ENCODE results near the gene NFATC3. TPM values are rescaled to one million over a fixed set of nuclear protein-coding genes. Genes with fewer than 3 reads are reported as not detected.
A peak's percentile ranks its signal among the peaks of the same experiment; 100 is the strongest.

NFATC3 gene
- total RNA-seq, 2 donors from 2014 or later, result 22.5 to 29.3 TPM

GRCh38 chr16:68086860-68087268, 1.7 kb downstream of the NFATC3 start:
- H3K4me3 ChIP-seq, result peak overlapping the region; percentile 81
- no peaks in the 10 kb centered on the region for H3K36me3 ChIP-seq
- intact Hi-C loops (cut with DNase I), result no loop called here
- peaks cover 16% of the 10 kb centered on the region for H3K4me1 ChIP-seq
- no peak for DNase-seq
- H3K27ac ChIP-seq, result peak overlapping the region; percentile 94
- H3K9me3 ChIP-seq, result no peaks in the 10 kb centered on the region
- H3K9ac ChIP-seq (ENCODE audit: low read depth in 2 of 2, low read length in 2 of 2), result peak overlapping the region in 1 of 2 donors; percentile 64
- TF ChIP-seq CTCF (IDR thresholded peaks at IDR 0.05), result no peak
- no peaks in the 10 kb centered on the region for H3K27me3 ChIP-seq

GRCh38 chr16:68087688-68088087, 2.5 kb downstream of the NFATC3 start:
- Histone ChIP-seq H3K9me3 (no peaks in the 10 kb centered on the region), H3K4me3 (no peak overlapping the region), H3K4me1 (peaks cover 13% of the 10 kb centered on the region), H3K27ac (no peak overlapping the region), H3K9ac (ENCODE audit: low read depth in 2 of 2, low read length in 2 of 2) (no peak overlapping the region), H3K27me3 (no peaks in the 10 kb centered on the region), H3K36me3 (no peaks in the 10 kb centered on the region)
- TF ChIP-seq CTCF (IDR thresholded peaks at IDR 0.05), result no peak
- no peak for DNase-seq
- intact Hi-C loops (cut with DNase I), result no loop called here

GRCh38 chr16:68088130-68088972, 3.2 kb downstream of the NFATC3 start:
- H3K27ac ChIP-seq, result no peak overlapping the region
- H3K9ac ChIP-seq (ENCODE audit: low read depth in 2 of 2, low read length in 2 of 2), result no peak overlapping the region
- H3K4me1 ChIP-seq, result peaks cover 13% of the 10 kb centered on the region

GRCh38 chr16:68089067-68089466, 3.9 kb downstream of the NFATC3 start:
- DNase-seq, result no peak
- Histone ChIP-seq H3K36me3 (no peaks in the 10 kb centered on the region), H3K4me3 (no peak overlapping the region), H3K27ac (no peak overlapping the region), H3K9me3 (no peaks in the 10 kb centered on the region), H3K27me3 (no peaks in the 10 kb centered on the region), H3K4me1 (peaks cover 8% of the 10 kb centered on the region), H3K9ac (ENCODE audit: low read depth in 2 of 2, low read length in 2 of 2) (no peak overlapping the region)
- TF ChIP-seq CTCF (IDR thresholded peaks at IDR 0.05), result no peak
- intact Hi-C loops (cut with DNase I), result no loop called here

More at GRCh38 chr16:68088130-68088972, 3.2 kb downstream of the NFATC3 start:
- H3K27me3 ChIP-seq, result no peaks in the 10 kb centered on the region
- no peaks in the 10 kb centered on the region for H3K9me3 ChIP-seq
- H3K4me3 ChIP-seq, result no peak overlapping the region
- intact Hi-C loops (cut with DNase I), result no loop called here
- no peak for DNase-seq
- no peak for TF ChIP-seq CTCF (IDR thresholded peaks at IDR 0.05)
- no peaks in the 10 kb centered on the region for H3K36me3 ChIP-seq

GRCh38 chr16:68090130-68090529, 5.0 kb downstream of the NFATC3 start:
- H3K27ac ChIP-seq, result no peak overlapping the region
- H3K27me3 ChIP-seq, result no peaks in the 10 kb centered on the region
- no peaks in the 10 kb centered on the region for H3K36me3 ChIP-seq
- H3K4me1 ChIP-seq, result peaks cover 4% of the 10 kb centered on the region
- H3K4me3 ChIP-seq, result no peak overlapping the region
- H3K9me3 ChIP-seq, result no peaks in the 10 kb centered on the region
- TF ChIP-seq CTCF (IDR thresholded peaks at IDR 0.05), result no peak
- no peak overlapping the region for H3K9ac ChIP-seq (ENCODE audit: low read depth in 2 of 2, low read length in 2 of 2)
- DNase-seq, result no peak
- intact Hi-C loops (cut with DNase I), result loop anchor here (5.0 to 10.0 kb wide), 2 partner anchors 65 to 137 kb away; no protein-coding TSS in a partner anchor
